Activated naive CD4-positive, alpha-beta T cell treated with anti-CD3 and anti-CD28 coated beads for 36 hours (primary cell): Measurements from ENCODE around the gene DLG1. TPM values are rescaled to one million over a fixed set of nuclear protein-coding genes. Genes with fewer than 3 reads are reported as not detected.

ENCODE experiments used
- CTCF ChIA-PET: fragments of 350-600 bp; sonication (Branson Sonifier 250); formaldehyde crosslinking; loops from one replicate; lab custom pipeline; 2021; ENCODE audit warnings: antibody characterized with exemption; lab: Charles Lee
- DNase-seq: peaks from one replicate; pipeline ENCODE4 v3.0.0-alpha.2; 2020
- H3K27ac Mint-ChIP-seq: one replicate; pipeline ENCODE4 v1.8.0; 2021; ENCODE audit warnings: mild to moderate bottlenecking, mixed read lengths
- H3K27me3 Mint-ChIP-seq: one replicate; pipeline ENCODE4 v1.8.0; 2021; ENCODE audit warnings: low read depth, mixed read lengths
- H3K36me3 Mint-ChIP-seq: one replicate; pipeline ENCODE4 v1.8.0; 2021; ENCODE audit warnings: low read depth, mixed read lengths
- H3K4me1 Mint-ChIP-seq: one replicate; pipeline ENCODE4 v1.8.0; 2021; ENCODE audit warnings: low read depth, mixed read lengths
- H3K4me3 Mint-ChIP-seq: one replicate; pipeline ENCODE4 v1.8.0; 2021; ENCODE audit warnings: mild to moderate bottlenecking, moderate library complexity, mixed read lengths
- H3K9me3 Mint-ChIP-seq: one replicate; pipeline ENCODE4 v1.8.0; 2021; ENCODE audit warnings: mixed read lengths
- intact Hi-C: fragments of 100-400 bp; cut with micrococcal nuclease; formaldehyde crosslinking; loops from one replicate; pipeline ENCODE4 v1.15.1; 2023
- microRNA-seq: library from miRNA; unstranded; fragments of <30 nt; microRNA quantifications from one replicate; pipeline ENCODE4 v1.2.0, GENCODE V29; 2022; ENCODE audit warnings: borderline microRNAs expressed, borderline replicate concordance
- total RNA-seq, 2 experiments: library from RNA; stranded (reverse); gene quantifications; one replicate each; pipeline ENCODE4 v1.2.3, GENCODE V29; 2021

DLG1 gene
- total RNA-seq, 2 experiments from 2014 or later = 51.9 to 55.2 TPM

DNA sequence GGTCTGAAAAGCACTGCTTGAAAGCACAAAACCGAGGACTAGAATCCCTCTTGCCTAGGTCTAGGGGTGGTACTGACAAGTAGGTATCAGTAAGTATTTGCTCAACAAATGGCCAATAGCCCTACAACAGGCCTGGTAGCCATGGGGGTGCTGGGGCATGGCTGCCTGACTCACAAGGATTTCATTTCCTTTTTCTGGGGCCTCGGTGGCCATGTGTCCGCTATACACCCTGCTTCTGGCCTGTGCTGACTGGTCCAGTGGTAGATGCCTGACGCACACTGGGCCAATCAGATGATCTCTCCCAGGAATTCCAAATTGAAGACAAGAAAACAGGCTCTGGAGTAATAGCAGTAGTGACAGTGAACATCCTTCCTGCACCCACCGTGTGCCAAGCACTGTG is 298.2 kb downstream of the DLG1 start:
- intact Hi-C loops = loop anchor here (5.0 kb wide), 1 partner anchor 297 kb away; the partner anchor contains the start of gene DLG1
- no peak for DNase-seq
- Mint-ChIP-seq H3K36me3 (no peaks in the 10 kb centered on the region), H3K9me3 (no peaks in the 10 kb centered on the region), H3K27me3 (no peaks in the 10 kb centered on the region), H3K4me1 (peaks cover 8% of the 10 kb centered on the region), H3K27ac (no peak overlapping the region), H3K4me3 (no peak overlapping the region)
- CTCF ChIA-PET = interaction anchor here (0.6 to 1.2 kb wide), 4 partner anchors 22 to 182 kb away, joined by 3 to 6 read pairs (median 3); no protein-coding TSS in a partner anchor

DNA sequence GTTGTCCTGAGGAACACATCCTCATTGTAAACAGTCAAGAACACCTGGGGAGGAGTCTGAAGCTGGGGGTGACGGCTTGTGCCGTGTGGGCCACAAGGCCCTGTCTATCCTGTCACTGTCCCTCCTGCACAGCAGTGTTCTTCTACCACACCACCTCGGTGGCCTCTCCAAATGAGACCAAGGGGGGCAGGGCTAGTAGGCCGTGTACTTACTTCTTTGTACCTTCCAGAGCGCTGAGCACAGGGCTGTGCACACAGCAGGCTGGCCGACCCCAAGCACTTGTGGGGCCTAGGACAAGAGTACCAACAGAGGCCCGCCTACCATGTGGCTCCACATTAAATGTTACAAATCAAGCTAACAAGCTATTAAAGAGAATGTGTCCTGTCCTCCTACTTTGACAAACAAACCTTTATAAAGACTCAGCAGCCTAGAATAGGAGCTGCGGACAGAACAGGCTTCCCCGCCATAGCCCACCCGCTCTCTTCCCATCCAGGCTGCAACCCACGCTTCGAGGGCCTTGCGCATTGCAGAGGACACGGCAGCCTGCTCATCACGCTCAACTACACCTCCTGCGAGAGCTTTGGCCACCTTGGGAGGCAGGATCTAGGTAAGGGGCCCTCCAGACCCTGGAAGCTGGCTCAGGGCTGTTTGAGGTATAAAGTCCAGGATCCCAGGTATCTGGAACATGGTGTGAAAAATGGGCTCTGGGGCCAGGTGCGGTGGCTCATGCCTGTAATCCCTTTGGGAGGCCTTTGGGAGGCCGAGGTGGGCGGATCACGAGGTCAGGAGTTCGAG is 299.2 kb downstream of the DLG1 start:
- Mint-ChIP-seq H3K27ac (no peak overlapping the region), H3K4me1 (peaks cover 5% of the 10 kb centered on the region)
- CTCF ChIA-PET = interaction anchor here (1.2 kb wide), 1 partner anchor 21 kb away, joined by 3 read pairs; no protein-coding TSS in a partner anchor

DNA sequence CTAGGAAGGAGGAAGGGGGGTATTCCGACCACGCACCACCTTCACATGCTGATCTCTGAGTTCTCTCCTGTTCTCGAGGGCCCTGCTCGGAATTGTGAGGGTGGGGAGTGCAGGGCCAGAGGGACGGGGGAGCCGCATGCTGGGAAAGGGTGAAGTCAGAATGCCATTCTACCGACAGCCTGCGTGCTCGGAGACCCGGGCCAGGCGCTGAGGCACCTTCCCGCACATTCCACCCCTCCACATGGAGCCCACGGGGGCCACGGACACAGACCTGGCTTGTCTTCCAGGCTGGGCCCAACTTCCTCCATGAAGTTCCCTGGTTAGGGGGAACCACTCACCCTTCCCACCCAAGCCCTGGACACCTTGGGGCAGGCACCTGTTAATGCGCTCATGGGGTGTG is 301.1 kb downstream of the DLG1 start:
- Mint-ChIP-seq H3K27me3 (no peaks in the 10 kb centered on the region), H3K36me3 (no peaks in the 10 kb centered on the region), H3K4me3 (no peak overlapping the region), H3K27ac (no peak overlapping the region), H3K4me1 (peaks cover 3% of the 10 kb centered on the region), H3K9me3 (no peaks in the 10 kb centered on the region)
- no peak for DNase-seq
- CTCF ChIA-PET = interaction anchor here (1.0 to 1.3 kb wide), 3 partner anchors 10 to 32 kb away, joined by 3 to 7 read pairs (median 3); partner anchors contain the start of gene MELTF
- intact Hi-C loops = no loop called here

More for the DNA sequence above, 299.2 kb downstream of the DLG1 start:
- no peaks in the 10 kb centered on the region for H3K9me3 Mint-ChIP-seq
- no peak for DNase-seq
- H3K36me3 Mint-ChIP-seq = no peaks in the 10 kb centered on the region
- H3K4me3 Mint-ChIP-seq = no peak overlapping the region
- intact Hi-C loops = no loop called here
- H3K27me3 Mint-ChIP-seq = no peaks in the 10 kb centered on the region

DNA sequence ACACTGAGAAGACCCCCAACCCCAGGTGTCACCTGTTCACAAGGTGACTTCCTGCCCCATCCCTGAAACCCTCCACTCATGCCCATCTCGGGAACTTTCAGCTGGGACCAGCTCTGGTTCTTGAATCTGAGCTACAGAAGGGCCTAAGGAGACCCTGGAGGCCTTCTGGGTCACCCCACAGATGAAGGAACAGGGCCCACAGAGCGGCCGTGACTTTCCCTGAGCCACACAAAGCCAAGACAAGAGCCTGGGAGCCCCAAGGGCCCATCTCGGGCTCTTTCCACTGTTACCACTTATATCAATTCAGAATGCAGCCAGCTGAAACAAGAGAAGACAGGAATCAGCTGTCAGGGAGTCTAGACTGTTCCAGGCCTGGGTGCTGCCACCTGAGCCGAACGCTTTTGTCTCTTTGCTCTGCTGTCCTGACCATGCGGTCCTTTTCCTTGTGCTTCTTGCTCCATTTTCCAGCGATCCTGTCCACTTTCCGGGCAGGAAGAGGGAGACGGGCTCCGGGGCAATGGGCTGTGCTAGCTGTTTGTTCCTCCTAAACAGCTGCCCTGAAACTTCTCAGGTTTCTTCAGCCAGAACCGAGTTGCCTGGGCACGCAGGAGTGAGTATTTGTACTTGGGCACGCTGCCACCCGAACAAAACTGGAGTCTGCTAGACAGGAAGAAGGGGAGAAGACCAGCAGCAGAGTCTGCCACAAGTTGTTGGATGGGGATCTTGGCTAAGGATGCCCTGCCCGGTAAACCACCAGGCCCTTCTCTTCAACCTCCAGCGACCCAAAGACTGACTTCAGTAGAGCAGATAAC is 301.8 kb downstream of the DLG1 start:
- intact Hi-C loops = no loop called here
- Mint-ChIP-seq H3K4me3 (no peak overlapping the region), H3K36me3 (no peaks in the 10 kb centered on the region), H3K4me1 (peaks cover 1% of the 10 kb centered on the region), H3K27me3 (no peaks in the 10 kb centered on the region), H3K9me3 (no peaks in the 10 kb centered on the region), H3K27ac (no peak overlapping the region)
- CTCF ChIA-PET = interaction anchor here (1.4 kb wide), 1 partner anchor 33 kb away, joined by 5 read pairs; the partner anchor contains the start of gene MELTF
- no peak for DNase-seq

DNA sequence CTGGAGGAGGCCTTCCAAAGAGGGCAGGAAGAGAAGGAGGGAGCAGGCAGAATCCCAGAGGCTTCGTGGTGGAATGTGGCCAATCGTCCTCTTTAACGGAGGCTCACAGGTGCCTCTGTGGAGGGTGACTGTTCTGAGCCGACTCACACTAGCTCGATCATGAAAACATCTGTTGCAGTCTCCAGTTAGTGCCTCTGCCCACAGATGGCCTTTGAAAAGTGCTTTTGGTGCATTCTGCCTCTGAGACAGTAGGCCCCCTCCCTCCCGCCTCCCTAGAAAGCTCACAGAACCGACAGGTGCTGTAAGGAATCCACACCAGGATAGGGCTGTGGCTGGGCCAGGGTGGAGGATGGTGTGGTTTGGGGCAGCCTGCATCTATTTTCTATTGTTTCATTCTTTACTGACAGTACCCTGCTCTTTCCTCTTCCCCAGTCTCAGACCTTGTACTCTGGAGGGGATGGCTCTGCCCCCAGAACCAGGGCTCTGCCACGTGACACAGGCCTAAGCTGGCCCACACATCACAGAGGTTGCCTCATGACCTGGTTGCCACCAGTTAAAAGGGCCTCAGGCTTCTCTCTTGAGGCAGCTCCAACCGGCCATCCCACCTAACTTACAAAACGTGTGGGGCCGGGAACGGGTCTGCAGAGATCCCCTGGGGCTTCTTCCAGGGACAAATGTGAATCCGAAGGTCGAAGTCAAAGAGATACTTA is 302.6 kb downstream of the DLG1 start:
- intact Hi-C loops = no loop called here
- Mint-ChIP-seq H3K27me3 (no peaks in the 10 kb centered on the region), H3K9me3 (no peaks in the 10 kb centered on the region), H3K4me1 (no peaks in the 10 kb centered on the region), H3K36me3 (no peaks in the 10 kb centered on the region), H3K27ac (no peak overlapping the region), H3K4me3 (no peak overlapping the region)
- DNase-seq = no peak
- CTCF ChIA-PET = interaction anchor here (0.6 to 1.4 kb wide), 2 partner anchors 34 to 158 kb away, joined by 3 to 5 read pairs; partner anchors contain the start of gene MELTF

DNA sequence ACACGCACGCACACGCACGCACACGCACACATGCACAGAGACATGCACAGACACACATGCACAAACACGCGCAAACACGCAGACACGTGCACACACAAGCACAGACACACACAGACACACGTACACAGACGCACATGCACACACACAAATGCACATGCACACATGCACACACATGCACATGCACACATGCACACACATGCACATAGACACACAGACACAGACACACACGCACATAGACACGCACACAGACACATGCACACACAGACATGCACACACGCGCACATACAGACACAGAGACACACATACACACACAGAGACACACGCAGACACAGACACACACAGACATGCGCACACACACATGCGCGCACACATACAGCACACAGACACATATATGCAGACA is 303.4 kb downstream of the DLG1 start:
- CTCF ChIA-PET = interaction anchor here (0.6 kb wide), 1 partner anchor 157 kb away, joined by 3 read pairs; no protein-coding TSS in a partner anchor
- Mint-ChIP-seq H3K36me3 (no peaks in the 10 kb centered on the region), H3K9me3 (no peaks in the 10 kb centered on the region), H3K27ac (no peak overlapping the region), H3K27me3 (no peaks in the 10 kb centered on the region), H3K4me1 (no peaks in the 10 kb centered on the region), H3K4me3 (no peak overlapping the region)
- intact Hi-C loops = no loop called here
- DNase-seq = no peak

DNA sequence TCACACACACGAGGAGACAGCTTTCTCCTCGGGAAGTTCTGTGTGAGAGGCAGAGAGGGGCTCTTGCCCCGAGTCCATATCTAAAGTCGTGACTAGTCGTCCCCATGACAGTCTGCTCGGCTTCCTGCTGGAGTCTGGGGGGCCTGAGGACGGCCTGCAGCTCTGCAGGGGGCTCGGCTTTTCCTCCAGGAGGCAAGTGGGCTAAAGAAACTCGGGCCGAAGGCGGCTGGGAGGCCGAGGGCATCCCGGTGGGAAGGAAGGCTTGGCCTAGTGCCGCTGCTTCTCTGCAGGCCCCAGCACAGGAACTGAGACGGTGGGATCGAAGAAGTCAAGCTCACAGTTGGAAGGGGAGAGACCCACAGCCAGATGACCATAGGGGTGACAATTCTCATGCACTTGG is 304.4 kb downstream of the DLG1 start:
- no peak overlapping the region for H3K27ac Mint-ChIP-seq
- no peak for DNase-seq
- CTCF ChIA-PET = interaction anchor here (1.1 kb wide), 1 partner anchor 36 kb away, joined by 3 read pairs; the partner anchor contains the start of gene MELTF
- no peak overlapping the region for H3K4me3 Mint-ChIP-seq
- H3K4me1 Mint-ChIP-seq = no peaks in the 10 kb centered on the region
- no peaks in the 10 kb centered on the region for H3K36me3 Mint-ChIP-seq
- H3K9me3 Mint-ChIP-seq = no peaks in the 10 kb centered on the region
- H3K27me3 Mint-ChIP-seq = no peaks in the 10 kb centered on the region
- intact Hi-C loops = no loop called here

Small RNAs within 50 kb of the gene (microRNA-seq; reads per million reads assigned to microRNA genes)
- not detected for gene MIR4797
